Activated CD4-positive, CD25-positive, alpha-beta regulatory T cell treated with anti-CD3 and anti-CD28 coated beads, Interleukin-2, amount 50 U/mL, for 72 hours (primary cell): Measurements from ENCODE around the gene APBA2.

Source experiments
- DNase-seq: peaks from one replicate; pipeline ENCODE4 v3.0.0; 2021

APBA2 gene

DNA sequence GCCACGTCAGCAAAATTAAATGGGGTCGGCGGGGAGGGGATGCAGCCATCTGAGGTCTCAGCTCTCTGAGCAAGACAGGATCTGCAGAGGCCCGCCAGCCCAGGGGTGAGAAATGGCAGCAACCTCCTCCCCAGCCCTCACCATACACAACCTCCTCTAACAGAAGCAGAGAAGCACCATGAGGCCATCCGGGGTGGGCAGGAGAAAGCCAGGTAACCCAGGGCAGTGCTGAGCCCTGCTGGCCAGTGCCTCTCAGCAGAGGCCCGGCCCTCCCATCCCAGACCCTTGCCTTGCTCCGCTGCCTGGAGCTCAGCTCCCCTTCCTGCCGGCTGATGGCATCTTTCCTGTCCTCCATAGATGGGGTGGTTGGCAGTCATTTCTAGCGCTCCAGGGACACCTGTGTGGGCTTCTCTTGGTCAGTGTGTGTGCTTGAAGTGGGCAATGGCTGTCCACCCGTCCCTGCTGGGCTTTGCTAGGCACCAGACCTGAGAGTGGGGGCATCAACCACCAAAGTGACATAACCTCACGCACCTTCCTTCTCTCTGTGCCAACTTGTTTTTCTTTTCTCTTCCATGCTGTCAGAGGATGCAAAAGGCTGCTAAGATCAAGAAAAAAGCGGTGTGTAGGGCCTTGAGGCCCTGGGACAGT, 208.0 kb downstream of the APBA2 start:
- no peak for DNase-seq

DNA sequence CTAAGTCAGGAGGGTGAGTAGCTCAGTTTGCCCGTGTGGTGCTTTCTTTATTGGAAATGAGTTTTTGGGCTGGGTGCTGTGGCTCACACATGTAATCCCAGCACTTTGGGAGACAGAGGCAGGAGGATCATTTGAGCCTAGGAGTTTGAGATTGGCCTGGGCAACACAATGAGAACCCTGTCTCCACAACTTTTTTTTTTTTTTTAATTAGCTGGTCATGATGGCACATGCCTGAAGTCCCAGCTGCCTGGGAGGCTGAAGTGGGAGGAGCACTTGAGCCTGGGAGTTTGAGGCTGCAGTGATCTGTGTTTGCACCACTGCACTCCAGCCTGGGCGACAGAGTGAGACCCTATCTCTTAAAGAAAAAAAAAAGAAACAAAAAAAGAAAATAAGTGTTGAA, 208.9 kb downstream of the APBA2 start:
- no peak for DNase-seq

DNA sequence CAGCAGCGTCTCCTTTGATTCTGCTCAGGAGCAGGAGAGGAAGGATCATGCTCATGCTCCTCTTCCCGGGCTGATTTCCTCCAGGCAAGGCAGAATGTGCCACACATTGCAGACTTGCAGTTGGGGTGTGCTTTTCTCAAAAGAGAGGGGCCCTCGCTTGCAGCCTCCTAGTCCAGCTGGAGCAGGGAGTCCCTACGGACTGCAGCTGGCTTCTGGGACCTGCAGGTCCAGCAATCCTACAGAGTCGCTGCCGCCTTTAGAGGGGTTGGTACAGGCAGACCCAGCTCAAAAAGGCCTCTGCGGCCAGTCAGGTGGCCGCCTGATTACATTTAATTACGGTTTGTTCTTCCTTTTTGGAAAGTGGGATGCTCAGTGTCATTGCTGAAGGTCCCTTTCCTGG, 210.0 kb downstream of the APBA2 start:
- no peak for DNase-seq

DNA sequence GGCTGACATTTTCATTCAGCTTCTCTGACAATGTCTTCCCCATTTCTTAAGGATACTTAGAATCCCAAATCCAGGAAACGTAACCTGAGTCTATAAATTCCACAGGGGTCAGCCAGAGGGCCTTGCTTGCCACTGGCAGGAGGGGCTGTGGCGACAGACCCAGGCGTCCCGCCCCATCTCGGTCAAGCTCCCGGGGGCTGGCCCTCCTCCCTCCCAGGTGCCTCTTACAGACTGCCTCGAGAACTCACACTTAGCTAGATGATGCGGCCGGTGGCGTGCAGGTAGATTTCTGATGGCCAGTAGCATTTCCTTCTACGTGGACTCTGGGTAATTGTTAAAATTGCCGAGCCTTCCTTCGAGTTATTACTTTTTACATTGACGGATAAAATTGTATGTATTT, 211.4 kb downstream of the APBA2 start:
- no peak for DNase-seq

DNA sequence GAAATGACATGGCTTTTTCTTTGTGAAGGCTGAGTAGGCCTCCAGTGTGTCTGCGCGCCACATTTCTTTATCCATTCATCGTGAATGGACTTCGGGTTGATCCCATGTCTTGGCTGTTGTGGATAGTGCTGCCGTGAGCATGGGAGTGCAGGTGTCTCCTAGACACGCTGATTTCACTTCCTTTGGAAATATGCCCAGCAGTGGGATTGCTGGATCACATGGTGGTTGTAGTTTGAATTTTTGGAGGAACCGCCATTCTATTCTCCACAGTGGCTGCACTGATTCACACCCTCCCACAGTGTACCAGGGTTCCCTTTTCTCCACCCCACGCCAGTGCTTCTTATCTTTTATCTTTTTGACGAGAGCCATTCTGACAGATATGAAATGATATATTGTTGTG, 212.2 kb downstream of the APBA2 start:
- DNase-seq = no peak

DNA sequence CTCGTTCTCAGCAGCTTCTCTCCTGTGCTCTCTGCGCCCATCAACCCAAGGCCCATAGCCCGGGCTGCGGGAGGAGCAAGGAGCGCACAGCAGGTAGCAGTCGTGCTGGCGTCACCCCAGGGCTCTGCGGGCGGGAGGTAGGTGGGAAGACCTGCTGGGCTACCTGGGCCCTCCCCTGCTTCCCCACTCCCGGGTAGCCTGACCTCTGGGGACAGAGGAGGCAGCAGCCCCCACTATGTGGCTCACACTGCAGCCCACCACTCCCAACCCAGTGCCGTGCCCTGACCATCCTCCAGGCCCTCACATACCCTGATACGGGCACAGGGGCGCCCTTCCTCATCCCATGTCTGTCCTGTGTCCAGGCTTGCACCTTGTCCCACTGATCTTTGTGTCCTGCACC, 212.9 kb downstream of the APBA2 start:
- DNase-seq = no peak

DNA sequence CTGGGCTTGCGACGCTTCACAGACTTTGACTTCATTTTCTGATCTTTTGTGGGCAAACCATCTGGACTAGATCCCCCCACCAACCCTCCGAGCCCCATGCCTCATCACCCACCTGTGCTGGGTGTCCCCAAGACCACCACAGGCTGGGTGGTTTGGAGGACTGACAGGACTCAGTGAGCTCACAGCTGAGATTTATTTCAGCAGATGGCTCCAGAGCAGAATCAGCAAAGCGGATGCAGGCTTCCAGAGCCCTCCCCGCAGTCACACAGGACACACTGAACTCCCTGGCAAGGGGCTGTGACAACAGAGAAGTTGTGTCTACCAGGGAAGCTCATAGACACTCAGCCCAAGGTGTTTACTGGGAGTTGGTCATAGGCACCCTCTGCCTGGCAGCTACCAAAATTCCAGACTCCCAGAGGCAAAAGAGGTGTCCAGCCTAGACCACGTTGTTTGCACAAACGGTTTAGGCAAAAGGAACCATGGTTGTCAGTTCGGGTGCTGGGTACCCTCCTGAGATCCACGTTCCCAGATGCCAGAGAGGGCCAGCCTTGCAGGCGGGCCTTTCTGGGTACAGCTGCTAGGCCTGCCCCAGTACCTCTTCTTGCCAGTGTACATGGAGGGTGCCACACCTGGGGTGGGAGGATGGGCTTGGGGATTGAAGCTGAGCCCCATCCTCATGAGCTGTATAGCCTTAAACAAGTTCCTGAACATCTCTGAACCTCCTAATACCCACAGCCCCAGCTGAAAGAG, 213.5 kb downstream of the APBA2 start:
- no peak for DNase-seq

DNA sequence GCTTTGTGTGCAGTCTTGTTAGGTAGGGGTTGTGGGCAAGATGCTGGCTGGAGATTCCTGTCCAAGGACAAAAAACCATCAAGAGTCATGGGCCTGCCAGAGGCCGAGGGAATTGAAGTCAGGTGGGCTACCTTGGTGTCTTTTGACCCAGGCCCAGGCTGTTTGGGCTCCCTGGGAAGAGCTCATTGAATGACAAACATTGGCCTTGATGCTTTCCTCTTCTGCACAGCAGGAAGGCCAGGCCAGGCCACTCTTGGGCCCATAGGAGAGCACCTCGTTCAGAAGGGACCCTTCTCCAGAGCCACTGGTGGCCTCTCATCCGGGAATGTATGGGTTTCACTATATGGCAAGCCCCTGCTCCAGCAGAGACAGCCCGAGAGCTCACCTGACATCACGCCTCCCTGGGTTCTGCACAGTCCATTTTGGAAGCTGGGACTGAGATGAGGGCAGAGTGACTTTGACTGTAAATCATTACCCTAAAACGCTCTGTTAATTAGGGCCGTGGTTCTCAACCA, 214.8 kb downstream of the APBA2 start:
- DNase-seq = no peak

DNA sequence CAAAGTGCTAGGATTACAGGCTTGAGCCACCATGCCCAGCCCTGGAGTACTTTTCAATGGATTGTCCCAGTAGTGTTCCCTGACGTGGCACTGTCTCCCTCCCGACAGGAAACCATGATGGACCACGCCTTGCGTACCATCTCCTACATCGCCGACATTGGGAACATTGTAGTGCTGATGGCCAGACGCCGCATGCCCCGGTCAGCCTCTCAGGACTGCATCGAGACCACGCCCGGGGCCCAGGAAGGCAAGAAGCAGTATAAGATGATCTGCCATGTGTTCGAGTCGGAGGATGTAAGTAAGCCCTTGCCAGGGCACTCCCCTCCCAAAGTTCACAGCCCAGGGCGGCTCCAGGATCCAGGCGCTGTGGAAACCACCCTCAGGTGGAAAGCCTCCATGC, 215.7 kb downstream of the APBA2 start:
- no peak for DNase-seq

DNA sequence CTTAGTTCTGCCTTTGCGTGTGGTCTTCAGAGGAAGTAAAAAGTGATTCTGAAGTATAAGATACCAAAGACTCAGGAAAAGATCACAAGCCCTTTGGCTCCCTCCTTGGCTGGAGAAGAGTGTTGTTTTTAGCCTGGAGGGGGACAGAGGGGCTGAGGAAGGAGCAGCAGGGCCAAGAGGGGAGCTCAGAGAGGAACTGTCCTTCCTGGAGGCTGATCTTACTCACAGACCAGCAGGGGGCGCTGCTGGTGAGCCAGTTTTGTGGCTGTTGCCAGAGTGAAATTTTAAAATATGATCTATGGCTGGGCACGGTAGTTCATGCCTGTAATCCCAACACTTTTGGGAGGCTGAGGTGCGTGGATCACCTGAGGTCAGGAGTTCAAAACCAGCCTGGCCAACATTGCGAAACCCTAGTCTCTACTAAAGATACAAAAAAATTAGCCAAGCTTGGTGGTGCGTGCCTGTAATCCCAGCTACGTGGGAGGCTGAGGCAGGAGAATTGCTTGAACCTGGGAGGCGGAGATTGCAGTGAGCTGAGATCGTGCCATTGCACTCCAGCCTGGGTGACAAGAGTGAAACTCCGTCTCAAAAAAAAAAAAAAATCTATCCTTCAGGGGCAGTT, 216.5 kb downstream of the APBA2 start:
- DNase-seq = peak; percentile 65

DNA sequence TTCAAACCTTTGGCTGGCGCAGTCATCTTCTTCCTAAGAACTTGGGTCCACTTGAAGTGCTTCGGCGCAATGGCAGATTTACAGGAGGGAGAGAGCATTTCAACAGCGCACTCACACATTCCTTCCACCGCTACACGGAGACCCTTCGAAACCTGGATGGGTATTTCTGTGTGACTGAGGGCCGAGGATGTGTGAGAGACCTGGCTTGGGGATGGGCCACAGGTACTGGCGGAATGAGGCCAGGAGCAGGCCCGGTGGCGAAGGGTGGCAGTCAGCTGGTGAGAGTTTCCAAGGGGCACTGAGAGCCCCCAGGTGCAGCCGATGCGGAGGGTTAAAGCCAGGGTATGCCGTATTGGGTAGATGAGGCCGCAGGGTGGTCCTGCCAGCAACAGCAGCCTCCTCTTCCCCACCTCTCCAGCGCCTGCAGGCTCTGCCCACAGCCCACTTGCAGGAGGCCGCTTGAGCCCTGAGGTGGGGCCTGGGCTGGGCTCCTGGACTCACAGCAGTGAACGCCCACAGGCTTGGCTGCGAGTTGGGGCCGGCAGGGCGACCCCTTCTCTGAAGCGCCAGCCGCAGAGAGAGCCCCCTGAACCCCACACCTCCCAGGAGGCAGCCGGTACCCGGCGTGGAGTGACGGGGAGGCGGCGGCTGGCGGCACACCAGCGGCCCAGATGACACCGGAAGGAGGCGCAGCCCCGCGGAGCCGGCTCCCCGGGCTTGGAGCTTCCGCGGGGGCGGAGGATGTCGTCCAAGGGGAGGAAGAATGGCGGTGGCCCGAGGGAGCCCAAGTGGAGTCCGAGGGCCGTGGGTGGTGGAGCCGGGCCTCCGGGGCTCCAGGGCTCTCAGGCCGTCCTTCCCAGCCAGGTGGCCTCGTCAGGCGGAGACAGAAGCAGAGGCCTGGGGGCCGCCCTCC, 217.4 kb downstream of the APBA2 start:
- no peak for DNase-seq

DNA sequence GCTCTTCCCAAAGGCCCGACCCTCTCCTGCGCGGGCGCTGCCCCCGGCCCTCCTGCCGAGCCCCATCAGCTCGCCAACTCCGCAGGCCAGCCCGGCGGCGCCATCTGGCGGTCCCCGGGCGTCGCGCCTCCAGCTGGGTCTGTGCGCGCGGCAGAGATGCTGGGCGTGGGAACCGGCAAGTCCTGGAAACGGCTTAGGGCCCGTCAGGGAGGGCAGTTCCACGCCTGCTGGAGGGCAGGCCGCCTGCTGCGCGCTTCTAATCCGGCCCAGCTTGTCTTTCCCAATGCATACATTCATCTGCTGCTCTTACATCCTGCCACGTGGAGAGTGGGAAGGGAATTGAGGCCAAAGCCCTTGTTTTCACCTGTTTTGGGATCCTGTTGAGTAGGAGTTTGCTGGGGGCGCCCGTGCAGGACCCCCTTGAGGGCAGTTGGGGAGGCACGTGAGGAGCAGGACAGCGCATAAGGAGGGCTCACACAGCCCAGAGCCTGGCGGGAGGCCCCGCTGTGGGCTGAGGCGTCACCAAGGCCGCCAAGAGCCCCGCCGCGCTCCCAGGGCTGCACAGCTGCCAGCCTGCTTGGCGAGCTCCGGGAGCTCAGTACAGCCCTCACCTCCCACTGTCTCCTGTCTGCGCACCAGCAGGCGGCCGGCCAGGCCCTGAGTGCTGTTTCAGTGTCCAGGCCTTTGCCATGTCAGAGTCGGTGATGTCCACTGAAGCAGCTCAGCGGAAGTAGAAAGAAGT, 218.2 kb downstream of the APBA2 start:
- DNase-seq = peak; percentile 68

DNA sequence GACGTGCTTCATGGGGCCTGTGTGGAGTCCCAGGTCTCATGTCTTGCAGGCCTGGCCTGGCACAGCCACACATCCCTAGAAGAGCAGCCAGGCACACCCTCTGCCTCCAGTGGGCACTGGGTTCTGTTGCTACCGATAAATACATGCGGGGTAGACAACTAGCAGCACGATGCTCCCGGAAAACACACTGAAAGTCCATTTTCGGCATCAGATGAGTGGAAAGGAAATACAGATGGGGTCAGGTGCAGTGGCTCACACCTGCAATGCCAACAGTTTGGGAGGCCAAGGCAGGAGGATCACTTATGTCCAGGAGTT, 218.7 kb downstream of the APBA2 start:
- no peak for DNase-seq

DNA sequence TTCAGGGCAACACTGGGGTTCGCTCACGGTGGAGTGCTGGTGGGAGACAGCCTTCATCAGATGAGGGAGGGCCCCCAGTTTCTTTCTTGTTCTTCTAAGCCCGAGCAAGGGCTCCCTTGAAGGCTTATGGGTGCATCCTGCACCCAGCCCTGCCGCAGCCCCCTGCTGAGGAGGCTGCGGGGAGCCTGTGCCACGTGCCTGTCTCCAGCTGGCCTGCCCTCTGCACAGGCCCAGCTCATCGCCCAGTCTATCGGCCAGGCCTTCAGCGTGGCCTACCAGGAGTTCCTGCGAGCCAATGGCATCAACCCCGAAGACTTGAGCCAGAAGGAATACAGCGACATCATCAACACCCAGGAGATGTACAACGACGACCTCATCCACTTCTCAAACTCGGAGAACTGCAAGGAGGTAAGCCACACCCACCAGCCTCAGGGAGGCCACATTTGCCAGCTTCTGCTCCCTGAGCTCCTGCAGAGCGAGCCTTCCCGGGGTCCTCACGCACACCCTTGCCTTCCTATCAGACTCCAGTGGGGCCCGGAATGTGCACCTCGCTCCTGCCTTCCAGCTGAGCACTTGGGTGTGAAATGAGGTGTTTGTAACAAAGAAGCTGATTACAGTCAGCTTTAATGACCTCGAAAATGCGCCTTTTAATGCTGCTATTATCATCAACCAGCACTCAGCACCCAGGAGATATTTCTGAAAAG, 219.5 kb downstream of the APBA2 start:
- no peak for DNase-seq

DNA sequence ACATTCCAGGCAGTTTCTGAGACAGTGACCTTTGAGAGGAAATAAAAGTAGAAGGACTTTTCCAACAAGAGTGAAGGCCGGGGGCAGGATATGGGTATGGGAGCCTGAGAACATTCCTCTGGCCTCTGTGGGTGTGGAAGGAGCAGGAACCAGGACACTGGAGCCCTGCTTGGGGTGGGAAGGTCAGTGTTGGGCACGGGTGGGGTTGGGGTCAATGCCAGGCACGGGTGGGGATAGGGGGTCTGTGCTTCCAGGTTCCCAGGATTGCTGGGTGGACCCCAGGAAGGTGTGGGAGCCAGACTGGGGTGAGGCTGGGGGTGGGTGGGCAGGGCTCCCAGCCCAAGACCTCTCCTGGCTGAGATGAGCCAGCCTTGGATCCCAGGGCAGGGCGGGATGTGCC, 220.3 kb downstream of the APBA2 start:
- DNase-seq = no peak

DNA sequence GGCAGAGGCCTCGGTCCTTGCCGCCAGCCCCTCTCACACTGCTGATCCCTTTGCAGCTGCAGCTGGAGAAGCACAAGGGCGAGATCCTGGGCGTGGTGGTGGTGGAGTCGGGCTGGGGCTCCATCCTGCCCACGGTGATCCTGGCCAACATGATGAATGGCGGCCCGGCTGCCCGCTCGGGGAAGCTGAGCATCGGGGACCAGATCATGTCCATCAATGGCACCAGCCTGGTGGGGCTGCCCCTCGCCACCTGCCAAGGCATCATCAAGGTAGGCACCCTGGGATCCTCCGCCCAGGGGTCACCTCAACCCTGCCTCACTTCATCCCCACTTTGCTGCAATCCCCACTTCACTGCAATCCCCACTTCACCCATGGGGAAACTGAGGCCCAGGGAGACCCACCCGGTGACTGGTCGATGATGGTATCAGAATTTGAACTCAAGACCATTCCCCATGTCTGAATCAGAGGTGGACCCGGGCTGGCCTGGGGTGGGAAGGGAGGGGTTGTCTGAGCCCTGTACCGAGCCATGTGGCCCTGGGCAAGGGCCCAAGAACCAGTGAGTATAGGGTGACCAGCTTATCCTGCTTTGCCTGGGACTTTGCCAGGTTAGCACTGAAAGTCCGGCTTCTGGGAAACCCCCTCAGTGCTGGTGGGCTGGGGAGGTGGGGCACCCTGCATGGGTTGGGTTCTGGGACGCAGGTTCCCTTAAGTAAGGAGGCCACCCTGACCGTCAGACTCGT, 220.9 kb downstream of the APBA2 start:
- no peak for DNase-seq

DNA sequence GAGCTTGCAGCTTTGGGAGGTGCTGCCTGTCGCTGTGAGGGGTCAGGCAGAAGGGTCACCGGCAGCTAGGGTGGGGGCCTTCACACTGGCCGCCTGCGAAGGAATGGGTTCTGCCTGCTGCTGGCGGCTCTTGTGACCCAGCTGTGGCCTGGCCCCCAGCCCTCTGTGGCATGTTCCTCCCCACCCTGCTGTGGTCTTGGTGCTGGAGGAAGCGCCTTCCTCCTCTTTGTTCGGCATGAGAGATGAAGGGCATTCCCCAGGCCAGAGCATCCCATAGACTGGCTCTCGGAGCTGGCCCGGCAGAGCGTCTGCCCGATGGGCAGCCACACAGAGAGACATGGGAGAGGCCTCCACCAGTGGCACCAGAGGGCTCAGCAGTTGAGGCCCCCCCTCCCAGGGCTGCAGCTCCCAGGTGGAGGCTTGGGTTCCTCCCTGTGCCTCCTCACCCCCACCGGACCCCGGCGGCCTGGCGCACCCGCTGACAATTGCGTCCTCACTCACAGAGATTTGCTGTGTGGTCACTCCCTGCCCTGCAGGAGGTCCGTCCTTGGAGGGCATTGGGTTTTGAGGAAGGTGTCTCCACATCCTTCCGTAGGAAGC, 221.6 kb downstream of the APBA2 start:
- DNase-seq = no peak

DNA sequence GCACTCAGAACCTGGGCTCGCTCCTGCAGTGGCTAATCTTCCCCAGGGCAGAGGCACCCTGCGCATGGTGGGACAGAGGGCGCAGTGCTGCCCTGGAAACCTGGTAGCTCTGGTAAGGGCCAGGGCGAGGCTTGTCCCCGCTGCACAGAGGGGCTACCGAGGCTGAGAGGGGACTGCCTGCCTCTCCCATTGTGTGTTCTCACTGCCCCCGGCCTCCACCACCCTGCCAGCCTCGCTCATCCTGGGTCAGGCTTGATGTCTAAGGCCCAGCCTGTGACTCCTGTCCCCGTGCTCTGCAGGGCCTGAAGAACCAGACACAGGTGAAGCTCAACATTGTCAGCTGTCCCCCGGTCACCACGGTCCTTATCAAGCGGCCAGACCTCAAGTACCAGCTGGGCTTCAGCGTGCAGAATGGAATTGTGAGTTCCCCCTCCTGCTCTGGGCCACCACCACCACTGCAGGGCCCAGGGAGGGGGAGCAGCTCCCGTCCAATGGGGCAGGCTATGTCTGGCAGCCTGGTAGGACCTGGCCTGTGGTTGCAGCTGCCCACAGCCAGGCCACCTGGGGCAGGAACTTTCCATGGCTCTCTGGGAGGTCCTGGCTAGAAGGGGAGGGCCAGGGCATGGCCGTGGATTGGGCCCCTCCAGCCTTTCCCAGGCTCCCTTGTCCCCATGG, 222.3 kb downstream of the APBA2 start:
- no peak for DNase-seq

DNA sequence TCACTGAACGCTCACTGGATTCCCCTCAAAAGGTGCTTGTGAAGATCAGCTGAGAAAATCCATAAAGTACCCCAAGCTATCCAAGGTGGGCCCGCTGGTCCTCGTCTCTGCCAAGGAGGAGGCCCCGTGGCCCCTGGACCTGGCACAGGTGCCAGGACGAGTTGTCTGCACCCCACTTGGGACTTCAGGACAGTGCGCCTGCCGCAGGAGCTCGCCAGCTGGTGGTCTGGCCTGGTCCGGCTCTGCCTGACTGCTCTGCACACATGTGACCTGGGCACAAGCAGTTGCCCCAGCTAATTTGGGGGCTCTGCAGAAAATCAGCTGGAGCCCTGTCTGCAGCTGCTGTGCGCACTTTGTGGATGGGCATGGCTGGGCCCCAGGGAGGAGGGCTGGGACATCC, 224.0 kb downstream of the APBA2 start:
- DNase-seq = no peak

DNA sequence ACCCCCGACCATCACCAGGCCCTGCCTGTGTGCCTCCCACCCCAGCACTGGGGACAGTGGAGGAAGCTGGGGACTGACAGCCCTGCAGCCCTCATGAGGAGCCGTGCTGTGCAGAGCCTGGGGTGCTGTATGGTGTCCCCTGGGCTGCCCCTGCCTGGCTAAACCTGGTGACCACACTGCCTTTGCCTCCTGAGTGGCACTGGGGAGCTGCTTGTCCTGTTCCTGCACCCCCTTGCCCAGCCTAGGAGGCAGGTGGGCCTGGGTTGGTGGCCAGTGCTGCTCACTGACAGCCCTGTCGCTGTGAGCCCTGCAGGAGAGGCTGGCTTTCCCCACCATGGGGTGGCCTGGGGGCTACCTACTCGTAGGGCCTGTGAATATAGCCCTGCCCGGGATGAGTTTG, 224.4 kb downstream of the APBA2 start:
- DNase-seq = no peak
